GM11168 (cell line): ENCODE measurements around the gene MYH10.

Source experiments
- in situ Hi-C: fragments of 300-500 bp; cut with MboI; formaldehyde crosslinking; loops from one replicate; pipeline ENCODE4 v1.12.0; 2022; ENCODE audit warnings: low sequenced_read_pairs; ENCODE audit not compliant: unreplicated experiment

Gene MYH10

GRCh38 chr17:8500609-8501008 is 129.9 kb downstream of the MYH10 start:
- in situ Hi-C loops: no loop called here

GRCh38 chr17:8499614-8500013 is 130.9 kb downstream of the MYH10 start:
- in situ Hi-C loops: no loop called here

GRCh38 chr17:8499171-8499570 is 131.4 kb downstream of the MYH10 start:
- in situ Hi-C loops: no loop called here

GRCh38 chr17:8496081-8496480 is 134.4 kb downstream of the MYH10 start:
- in situ Hi-C loops: no loop called here

- in situ Hi-C loops: no loop called here
Observed at GRCh38 chr17:8494506-8495111, 135.9 kb downstream of the MYH10 start.

GRCh38 chr17:8494021-8494420 is 136.5 kb downstream of the MYH10 start:
- in situ Hi-C loops: no loop called here

- in situ Hi-C loops: no loop called here
Observed at GRCh38 chr17:8492121-8492520, 138.4 kb downstream of the MYH10 start.

GRCh38 chr17:8490256-8491023 is 140.1 kb downstream of the MYH10 start:
- in situ Hi-C loops: no loop called here

GRCh38 chr17:8489841-8490240 is 140.7 kb downstream of the MYH10 start:
- in situ Hi-C loops: no loop called here

GRCh38 chr17:8488901-8489300 is 141.6 kb downstream of the MYH10 start:
- in situ Hi-C loops: no loop called here

- in situ Hi-C loops: no loop called here
Observed at GRCh38 chr17:8488491-8488890, 142.0 kb downstream of the MYH10 start.

- in situ Hi-C loops: no loop called here
Observed at GRCh38 chr17:8487743-8488142, 142.8 kb downstream of the MYH10 start.

GRCh38 chr17:8487130-8487645 is 143.3 kb downstream of the MYH10 start:
- in situ Hi-C loops: no loop called here

GRCh38 chr17:8485491-8485890 is 145.0 kb downstream of the MYH10 start:
- in situ Hi-C loops: no loop called here

- in situ Hi-C loops: no loop called here
Observed at GRCh38 chr17:8484465-8484864, 146.1 kb downstream of the MYH10 start.

- in situ Hi-C loops: no loop called here
Observed at GRCh38 chr17:8482546-8482945, 148.0 kb downstream of the MYH10 start.

GRCh38 chr17:8481703-8482102 is 148.8 kb downstream of the MYH10 start:
- in situ Hi-C loops: no loop called here

- in situ Hi-C loops: no loop called here
Observed at GRCh38 chr17:8481089-8481488, 149.4 kb downstream of the MYH10 start.

GRCh38 chr17:8480011-8480976 is 150.2 kb downstream of the MYH10 start:
- in situ Hi-C loops: no loop called here

GRCh38 chr17:8479431-8479947 is 151.0 kb downstream of the MYH10 start:
- in situ Hi-C loops: no loop called here
